ENCODE results near the gene ZFR2. TPM values are rescaled to one million over a fixed set of nuclear protein-coding genes. Genes with fewer than 3 reads are reported as not detected.
A peak's percentile ranks its signal among the peaks of the same experiment; 100 is the strongest.

Gene ZFR2
- total and polyA plus RNA-seq, 10 of the 15 experiments (the other 5 are each of a cell fraction or from before 2014, with no cell fraction given) = 0.18 TPM; not detected in 9

GRCh38 chr19:3761382-3762129, 107.3 kb downstream of the ZFR2 start, which contains the start of gene APBA3 (continued):
- TF ChIP-seq EED (IDR thresholded peaks at IDR 0.05; ENCODE audit: low read depth) (peak; percentile 17; the same call in 1 of the 2 replicates), ZNF217 (IDR thresholded peaks at IDR 0.05) (peak; percentile 97), SMC3 (IDR thresholded peaks at IDR 0.05; ENCODE audit: borderline replicate concordance, low read length) (no peak), SP1 (IDR thresholded peaks at IDR 0.05; ENCODE audit: low read depth, low read length) (no peak), SUZ12 (IDR thresholded peaks at IDR 0.05; ENCODE audit: unreplicated experiment) (no peak), NFYB (IDR thresholded peaks at IDR 0.05; ENCODE audit: insufficient read depth, low read depth, low read length) (no peak), EZH2 (IDR thresholded peaks at IDR 0.05; ENCODE audit: borderline replicate concordance, control insufficient read depth, low read depth, low read length) (no peak), CHD4 (IDR thresholded peaks at IDR 0.05) (no peak), SREBF1 (IDR thresholded peaks at IDR 0.05; ENCODE audit: low read length) (peak; percentile 79), SMAD5 (IDR thresholded peaks at IDR 0.05; ENCODE audit: low read depth) (no peak), MYB (IDR thresholded peaks at IDR 0.05; ENCODE audit: borderline replicate concordance, low read depth, low read length) (no peak), FOS (IDR thresholded peaks at IDR 0.05; ENCODE audit: borderline replicate concordance, extremely low read depth, insufficient read length) (no peak), MLLT1 (IDR thresholded peaks at IDR 0.05) (peak; percentile 93), CBX5 (IDR thresholded peaks at IDR 0.05; ENCODE audit: low read depth) (no peak), NFYA (IDR thresholded peaks at IDR 0.05; ENCODE audit: borderline replicate concordance, low read depth, low read length) (no peak), EGR1 (IDR thresholded peaks at IDR 0.05; ENCODE audit: borderline replicate concordance in 1 of 2, low read depth in 2 of 2, low read length in 2 of 2) (peak in 1 of 2 experiments; percentile 88; a peak in 2 of 3 replicates), BMI1 (IDR thresholded peaks at IDR 0.05; ENCODE audit: borderline replicate concordance) (no peak; the same call in 1 of the 2 replicates), CTCF (IDR thresholded peaks at IDR 0.05 in 2 of 3, conservative IDR thresholded peaks at IDR 0.05 in 1 of 3; ENCODE audit: control insufficient read depth in 2 of 3, extremely low read depth in 1 of 3, insufficient read depth in 1 of 3, low read depth in 3 of 3, low read length in 3 of 3) (peak; percentile 78 to 88 (median 80)), ZZZ3 (IDR thresholded peaks at IDR 0.05; ENCODE audit: control insufficient read depth, insufficient read length, low read depth) (no peak), ASH2L (IDR thresholded peaks at IDR 0.05; ENCODE audit: borderline replicate concordance, low read depth) (no peak), TBL1XR1 (IDR thresholded peaks at IDR 0.05; ENCODE audit: low read depth, low read length) (no peak)
- TF ChIP-seq, protein P1, sequence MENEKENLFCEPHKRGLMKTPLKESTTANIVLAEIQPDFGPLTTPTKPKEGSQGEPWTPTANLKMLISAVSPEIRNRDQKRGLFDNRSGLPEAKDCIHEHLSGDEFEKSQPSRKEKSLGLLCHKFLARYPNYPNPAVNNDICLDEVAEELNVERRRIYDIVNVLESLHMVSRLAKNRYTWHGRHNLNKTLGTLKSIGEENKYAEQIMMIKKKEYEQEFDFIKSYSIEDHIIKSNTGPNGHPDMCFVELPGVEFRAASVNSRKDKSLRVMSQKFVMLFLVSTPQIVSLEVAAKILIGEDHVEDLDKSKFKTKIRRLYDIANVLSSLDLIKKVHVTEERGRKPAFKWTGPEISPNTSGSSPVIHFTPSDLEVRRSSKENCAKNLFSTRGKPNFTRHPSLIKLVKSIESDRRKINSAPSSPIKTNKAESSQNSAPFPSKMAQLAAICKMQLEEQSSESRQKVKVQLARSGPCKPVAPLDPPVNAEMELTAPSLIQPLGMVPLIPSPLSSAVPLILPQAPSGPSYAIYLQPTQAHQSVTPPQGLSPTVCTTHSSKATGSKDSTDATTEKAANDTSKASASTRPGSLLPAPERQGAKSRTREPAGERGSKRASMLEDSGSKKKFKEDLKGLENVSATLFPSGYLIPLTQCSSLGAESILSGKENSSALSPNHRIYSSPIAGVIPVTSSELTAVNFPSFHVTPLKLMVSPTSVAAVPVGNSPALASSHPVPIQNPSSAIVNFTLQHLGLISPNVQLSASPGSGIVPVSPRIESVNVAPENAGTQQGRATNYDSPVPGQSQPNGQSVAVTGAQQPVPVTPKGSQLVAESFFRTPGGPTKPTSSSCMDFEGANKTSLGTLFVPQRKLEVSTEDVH (IDR thresholded peaks at IDR 0.05; ENCODE audit: low read depth, partially characterized antibody) = no peak
- TF ChIP-seq, protein P2, sequence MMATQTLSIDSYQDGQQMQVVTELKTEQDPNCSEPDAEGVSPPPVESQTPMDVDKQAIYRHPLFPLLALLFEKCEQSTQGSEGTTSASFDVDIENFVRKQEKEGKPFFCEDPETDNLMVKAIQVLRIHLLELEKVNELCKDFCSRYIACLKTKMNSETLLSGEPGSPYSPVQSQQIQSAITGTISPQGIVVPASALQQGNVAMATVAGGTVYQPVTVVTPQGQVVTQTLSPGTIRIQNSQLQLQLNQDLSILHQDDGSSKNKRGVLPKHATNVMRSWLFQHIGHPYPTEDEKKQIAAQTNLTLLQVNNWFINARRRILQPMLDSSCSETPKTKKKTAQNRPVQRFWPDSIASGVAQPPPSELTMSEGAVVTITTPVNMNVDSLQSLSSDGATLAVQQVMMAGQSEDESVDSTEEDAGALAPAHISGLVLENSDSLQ (IDR thresholded peaks at IDR 0.05) = no peak
